ENCODE measurements around the gene CHCHD2.

- TF ChIP-seq EZH2 (IDR thresholded peaks at IDR 0.05) (no peak), CTCF (IDR thresholded peaks at IDR 0.05) (no peak), EZH2phosphoT487 (IDR thresholded peaks at IDR 0.05) (no peak)
Measured at GRCh38 chr7:56087445-56087844, 18.8 kb downstream of the CHCHD2 start.

Measured in neural progenitor cell (in vitro differentiated cells).